ENCODE data around the gene DMXL1. TPM values are rescaled to one million over a fixed set of nuclear protein-coding genes. Genes with fewer than 3 reads are reported as not detected.
A peak's percentile ranks its signal among the peaks of the same experiment; 100 is the strongest.
"Not testable (repeated sequence)": the region's sequence is repeated elsewhere in the genome, so short reads cannot be mapped to it uniquely, and the experiment has no call there.

DMXL1 gene
- total RNA-seq, 1 donor from 2014 or later: 128 TPM

- no peak for DNase-seq (ENCODE audit: low spot score)
Observed at GRCh38 chr5:119070578-119070827, 384 bp upstream of the DMXL1 start.

GRCh38 chr5:119071561-119071995 is 691 bp downstream of the DMXL1 start:
- no peak for DNase-seq (ENCODE audit: low spot score)

- no peak for DNase-seq (ENCODE audit: low spot score)
Observed at GRCh38 chr5:119072496-119072895, 1.6 kb downstream of the DMXL1 start.

GRCh38 chr5:119073746-119074337 is 3.0 kb downstream of the DMXL1 start:
- DNase-seq (ENCODE audit: low spot score): not testable (repeated sequence)

GRCh38 chr5:119074419-119074818 is 3.5 kb downstream of the DMXL1 start:
- DNase-seq (ENCODE audit: low spot score): no peak

GRCh38 chr5:119075269-119075668 is 4.4 kb downstream of the DMXL1 start:
- DNase-seq (ENCODE audit: low spot score): not testable (repeated sequence)

GRCh38 chr5:119076080-119076479 is 5.2 kb downstream of the DMXL1 start:
- DNase-seq (ENCODE audit: low spot score): no peak

GRCh38 chr5:119077444-119077843 is 6.6 kb downstream of the DMXL1 start:
- no peak for DNase-seq (ENCODE audit: low spot score)

- no peak for DNase-seq (ENCODE audit: low spot score)
Observed at GRCh38 chr5:119078071-119078846, 7.4 kb downstream of the DMXL1 start.

- peak; percentile 34 for DNase-seq (ENCODE audit: low spot score)
Observed at GRCh38 chr5:119078861-119079260, 8.0 kb downstream of the DMXL1 start.

GRCh38 chr5:119079318-119079921 is 8.5 kb downstream of the DMXL1 start:
- peak; percentile 74 for DNase-seq (ENCODE audit: low spot score)

GRCh38 chr5:119080936-119081335 is 10.0 kb downstream of the DMXL1 start:
- DNase-seq (ENCODE audit: low spot score): peak; percentile 10

- DNase-seq (ENCODE audit: low spot score): no peak
Observed at GRCh38 chr5:119082691-119083090, 11.8 kb downstream of the DMXL1 start.

GRCh38 chr5:119083679-119084078 is 12.8 kb downstream of the DMXL1 start:
- no peak for DNase-seq (ENCODE audit: low spot score)

GRCh38 chr5:119088438-119088837 is 17.6 kb downstream of the DMXL1 start:
- no peak for DNase-seq (ENCODE audit: low spot score)

GRCh38 chr5:119095611-119096010 is 24.7 kb downstream of the DMXL1 start:
- no peak for DNase-seq (ENCODE audit: low spot score)

- DNase-seq (ENCODE audit: low spot score): no peak
Observed at GRCh38 chr5:119105971-119106370, 35.1 kb downstream of the DMXL1 start.

GRCh38 chr5:119112151-119112550 is 41.3 kb downstream of the DMXL1 start:
- no peak for DNase-seq (ENCODE audit: low spot score)

GRCh38 chr5:119117237-119117636 is 46.4 kb downstream of the DMXL1 start:
- no peak for DNase-seq (ENCODE audit: low spot score)

GRCh38 chr5:119118000-119118399 is 47.1 kb downstream of the DMXL1 start:
- no peak for DNase-seq (ENCODE audit: low spot score)

- DNase-seq (ENCODE audit: low spot score): no peak
Observed at GRCh38 chr5:119120893-119121292, 50.0 kb downstream of the DMXL1 start.

- DNase-seq (ENCODE audit: low spot score): not testable (repeated sequence)
Observed at GRCh38 chr5:119122474-119122873, 51.6 kb downstream of the DMXL1 start.

GRCh38 chr5:119123280-119123679 is 52.4 kb downstream of the DMXL1 start:
- DNase-seq (ENCODE audit: low spot score): no peak
